Liver (tissue), 9 donors: ENCODE measurements around the gene SAMD8. TPM values are rescaled to one million over a fixed set of nuclear protein-coding genes. Genes with fewer than 3 reads are reported as not detected.

Experiments used
- DNase-seq: peaks from one replicate; pipeline ENCODE4 v3.0.0-alpha.2; 2017; ENCODE audit warnings: low spot score
- H3K27ac ChIP-seq, 2 donors: one replicate each; pipeline ENCODE4 v1.7.0; 2013; ENCODE audit warnings: inconsistent platforms in 2 of 2, low read length in 2 of 2, control low read depth in 1 of 2, low read depth in 1 of 2, mild to moderate bottlenecking in 1 of 2
- H3K27me3 ChIP-seq, 4 donors: one replicate each; pipeline versions ENCODE4 v1.6.1 to v1.7.0; 2013; ENCODE audit warnings: low read length in 3 of 4, inconsistent platforms in 1 of 4, mild to moderate bottlenecking in 1 of 4, moderate library complexity in 1 of 4; ENCODE audit not compliant: control insufficient read depth in 4 of 4, insufficient read depth in 4 of 4
- H3K36me3 ChIP-seq, 4 donors: one replicate each; pipeline versions ENCODE4 v1.6.1 to v1.7.0; 2013; ENCODE audit warnings: low read length in 3 of 4, mild to moderate bottlenecking in 3 of 4, low read depth in 1 of 4, moderate library complexity in 1 of 4; ENCODE audit not compliant: control insufficient read depth in 4 of 4, insufficient read depth in 3 of 4
- H3K4me1 ChIP-seq, 4 donors: one replicate each; pipeline versions ENCODE4 v1.6.1 to v1.7.0; 2013; ENCODE audit warnings: low read length in 3 of 4, mild to moderate bottlenecking in 3 of 4, moderate library complexity in 1 of 4; ENCODE audit not compliant: control insufficient read depth in 4 of 4, insufficient read depth in 4 of 4
- H3K4me3 ChIP-seq, 3 donors: one replicate each; pipeline versions ENCODE4 v1.6.1 to v1.7.0; 2013; ENCODE audit warnings: low read length in 3 of 3, control low read depth in 1 of 3, low read depth in 1 of 3, mild to moderate bottlenecking in 1 of 3
- H3K9ac ChIP-seq, 2 donors: one replicate each; pipeline ENCODE4 v1.7.0; 2013; ENCODE audit warnings: low read length in 2 of 2, mild to moderate bottlenecking in 2 of 2, moderate library complexity in 2 of 2, control low read depth in 1 of 2, low read depth in 1 of 2
- H3K9me3 ChIP-seq, 4 donors: one replicate each; pipeline versions ENCODE4 v1.6.1 to v1.7.0; 2013; ENCODE audit warnings: low read length in 3 of 4; ENCODE audit not compliant: control insufficient read depth in 4 of 4
- CTCF ChIP-seq: fragments of 150-350 bp; IDR thresholded peaks from 2 replicates; pipeline ENCODE4 v1.5.1; 2017; ENCODE audit warnings: improper control_type of control experiment, low read depth, low read length; ENCODE audit not compliant: missing input control
- EGR1 ChIP-seq, 2 donors: IDR thresholded peaks; 2 replicates each; pipeline ENCODE4 v1.6.1; 2016 to 2018; ENCODE audit warnings: antibody characterized with exemption in 2 of 2, low read depth in 2 of 2
- FOXA1 ChIP-seq: IDR thresholded peaks from 2 replicates; pipeline ENCODE4 v1.6.1; 2016; ENCODE audit warnings: antibody characterized with exemption
- FOXA2 ChIP-seq: IDR thresholded peaks from 2 replicates; pipeline ENCODE4 v1.6.1; 2016; ENCODE audit warnings: antibody characterized with exemption
- GABPA ChIP-seq, 2 donors: IDR thresholded peaks in 1 of 2; conservative IDR thresholded peaks in 1 of 2; 2 replicates each; pipeline ENCODE4 v1.6.1; 2016; ENCODE audit warnings: antibody characterized with exemption in 2 of 2, mild to moderate bottlenecking in 1 of 2, moderate library complexity in 1 of 2
- HNF4G ChIP-seq: IDR thresholded peaks from 2 replicates; pipeline ENCODE4 v1.6.1; 2016; ENCODE audit warnings: antibody characterized with exemption
- JUND ChIP-seq, 2 donors: IDR thresholded peaks; 2 replicates each; pipeline ENCODE4 v1.6.1; 2016; ENCODE audit warnings: antibody characterized with exemption in 2 of 2
- MAX ChIP-seq: IDR thresholded peaks from 2 replicates; pipeline ENCODE4 v1.6.1; 2016; ENCODE audit warnings: antibody characterized with exemption
- NR2F2 ChIP-seq: IDR thresholded peaks from 2 replicates; pipeline ENCODE4 v1.6.1; 2016; ENCODE audit warnings: antibody characterized with exemption
- RAD21 ChIP-seq, 2 donors: IDR thresholded peaks; 2 replicates each; pipeline ENCODE4 v1.6.1; 2016; ENCODE audit warnings: antibody characterized with exemption in 2 of 2, mild to moderate bottlenecking in 2 of 2
- REST ChIP-seq: IDR thresholded peaks from 2 replicates; pipeline ENCODE4 v1.6.1; 2016; ENCODE audit warnings: antibody characterized with exemption, mild to moderate bottlenecking
- RXRA ChIP-seq, 2 donors: IDR thresholded peaks; 2 replicates each; pipeline ENCODE4 v1.6.1; 2017 to 2018; ENCODE audit warnings: antibody characterized with exemption in 2 of 2, mild to moderate bottlenecking in 1 of 2
- SP1 ChIP-seq: IDR thresholded peaks from 2 replicates; pipeline ENCODE4 v1.6.1; 2018; ENCODE audit warnings: antibody characterized with exemption, mild to moderate bottlenecking
- YY1 ChIP-seq: IDR thresholded peaks from 2 replicates; pipeline ENCODE4 v1.6.1; 2016; ENCODE audit warnings: antibody characterized with exemption, mild to moderate bottlenecking
- ZBTB33 ChIP-seq: IDR thresholded peaks from 2 replicates; pipeline ENCODE4 v1.6.1; 2016; ENCODE audit warnings: antibody characterized with exemption
- WGBS: extraction: QIAGEN DNeasy Blood & Tissue Kit; methylation state at CpG from one replicate; pipeline ENCODE4 v1.1.7; 2013; 5-methylcytosine and 5-hydroxymethylcytosine counted together
- polyA plus RNA-seq, 2 donors: library from polyadenylated mRNA; stranded (reverse) in 1 of 2; unstranded in 1 of 2; fragments of 200-250 nt in 1 of 2; fragments of >200 nt in 1 of 2; fragmentation: Nextera tagmentation in 1 of 2; extraction: Ambion mirVana in 1 of 2; gene quantifications; one replicate each; pipeline versions ENCODE4 v1.2.1 to v1.2.3, GENCODE V29; 2013 to 2015
- total RNA-seq, 2 donors: library from RNA; depleted of rRNA; stranded (reverse); fragments of >200 nt; gene quantifications; one replicate each; pipeline ENCODE4 v1.2.3, GENCODE V29; 2014
- TF ChIP-seq, protein P1 (sequence below): IDR thresholded peaks from 2 replicates; pipeline ENCODE4 v1.6.1; 2016; ENCODE audit warnings: antibody characterized with exemption
- donor health status: healthy.
- donor health status: healthy.
- donor health status: healthy.
- donor health status: healthy.
- donor health status: healthy.

The SAMD8 gene
- total and polyA plus RNA-seq, 4 donors, result 2.8 to 10.3 (median 4.1) TPM

DNA sequence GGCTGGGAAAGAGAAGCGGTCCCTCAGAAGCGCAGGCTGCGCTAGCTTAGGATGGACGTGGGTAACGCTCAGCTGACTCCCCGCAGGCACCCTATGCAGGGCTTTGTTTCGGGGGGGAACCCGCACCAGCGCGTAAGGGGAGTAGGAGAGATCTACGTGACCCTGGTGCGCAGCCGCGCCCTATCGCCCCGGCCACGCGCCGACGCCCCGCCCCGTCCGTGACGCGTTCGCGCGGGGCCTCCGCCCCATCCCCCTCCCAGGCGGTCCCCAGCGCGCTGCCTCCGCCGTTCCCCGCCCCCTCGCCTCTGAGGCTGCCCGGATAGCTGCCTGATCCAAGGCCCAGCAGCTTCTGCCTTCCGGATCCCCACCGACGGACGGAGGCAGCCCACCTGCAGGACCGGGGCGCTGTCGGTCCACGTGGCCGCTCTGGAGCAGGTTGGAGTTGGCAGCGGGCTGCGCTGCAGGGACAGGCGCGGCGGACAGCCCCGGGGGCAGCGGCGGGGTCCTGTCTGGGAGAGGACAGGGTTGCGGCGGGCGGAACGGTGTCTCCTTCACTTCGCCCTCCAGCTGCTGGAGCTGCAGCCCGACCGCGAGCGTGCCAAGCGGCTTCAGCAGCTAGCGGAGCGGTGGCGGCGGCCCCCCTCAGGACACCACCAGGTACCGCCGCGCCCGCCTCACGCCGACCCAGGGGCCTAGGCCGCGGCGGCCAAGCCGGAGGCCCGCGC is 99.0 kb downstream of the SAMD8 start, which contains the start of gene VDAC2:
VDAC2 (plus strand) TSS at position 515 of the 725 bp plus-strand sequence. CDS start 363 bp downstream, outside the sequence.
- peak within 1 kb of the TSS; percentile 91 for H3K9ac ChIP-seq
- peaks cover 2 to 21% (median 15%) of the 10 kb centered on the region in 4 donors for H3K4me1 ChIP-seq
- DNase-seq, result peak; percentile 95
- WGBS, result under 1% methylated on average over 80 of the region's 80 CpGs
- H3K27me3 ChIP-seq, result no peaks in the 10 kb centered on the region
- H3K36me3 ChIP-seq, result peaks cover 6 to 11% (median 10%) of the 10 kb centered on the region in 4 donors
- H3K27ac ChIP-seq, result peak within 1 kb of the TSS; percentile 96 to 97
- peak; percentile 2 for TF ChIP-seq YY1
- TF ChIP-seq ZBTB33, result no peak
- TF ChIP-seq EGR1 (IDR thresholded peaks at IDR 0.05; ENCODE audit: low read depth in 2 of 2), result peak in 1 of 2 donors; percentile 47
- no peak for TF ChIP-seq JUND (IDR thresholded peaks at IDR 0.05)
- peak; percentile 34 for TF ChIP-seq NR2F2
- TF ChIP-seq MAX, result peak; percentile 4
- peak; percentile 24 for TF ChIP-seq SP1
- TF ChIP-seq FOXA1, result no peak
- no peak for TF ChIP-seq FOXA2
- no peak for TF ChIP-seq RXRA (IDR thresholded peaks at IDR 0.05)
- no peak for TF ChIP-seq CTCF
- no peak for TF ChIP-seq REST
- no peak for TF ChIP-seq HNF4G
- TF ChIP-seq RAD21 (IDR thresholded peaks at IDR 0.05), result no peak
- TF ChIP-seq, protein P1, sequence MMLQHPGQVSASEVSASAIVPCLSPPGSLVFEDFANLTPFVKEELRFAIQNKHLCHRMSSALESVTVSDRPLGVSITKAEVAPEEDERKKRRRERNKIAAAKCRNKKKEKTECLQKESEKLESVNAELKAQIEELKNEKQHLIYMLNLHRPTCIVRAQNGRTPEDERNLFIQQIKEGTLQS, result no peak
- TF ChIP-seq GABPA (IDR thresholded peaks at IDR 0.05 in 1 of 2, conservative IDR thresholded peaks at IDR 0.05 in 1 of 2), result no peak
- H3K4me3 ChIP-seq, result peak within 1 kb of the TSS; percentile 88 to 93 (median 89)
- H3K9me3 ChIP-seq, result no peaks in the 10 kb centered on the region
